GM12878 (cell line): ENCODE results near the gene RAD18. TPM values are rescaled to one million over a fixed set of nuclear protein-coding genes. Genes with fewer than 3 reads are reported as not detected.

Experiments
- ATAC-seq: fragments of 200-7000 bp; cut with Tn5 transposase; 3 replicates; pipeline ENCODE4 v1.9.1; 2020; ENCODE audit warnings: mild to moderate bottlenecking, moderate library complexity
- BruUV-seq: library from RNA; stranded (reverse); fragments of 400-500 nt; replicated peaks from 2 replicates; lab custom pipeline; 2021; lab: Mats Ljungman, UMichigan
- CTCF ChIA-PET: fragments of 300-600 bp; sonication (Branson Sonifier 250); formaldehyde crosslinking; extraction: SDS; loops from one replicate; lab custom pipeline; 2021; ENCODE audit warnings: inconsistent platforms; lab: Yijun Ruan, JAX
- POLR2A ChIA-PET: fragments of 350-600 bp; formaldehyde crosslinking; extraction: SDS; loops from one replicate; lab custom pipeline; 2021; ENCODE audit warnings: inconsistent platforms; lab: Charles Lee
- RAD21 ChIA-PET: fragments of 300-600 bp; sonication (Branson Sonifier 250); formaldehyde crosslinking; loops from one replicate; lab custom pipeline; 2023; ENCODE audit warnings: antibody characterized with exemption; ENCODE audit not compliant: unreplicated experiment; lab: Charles Lee
- SMC1A ChIA-PET: fragments of 300-600 bp; sonication (Branson Sonifier 250); formaldehyde crosslinking; loops from one replicate; lab custom pipeline; 2023; ENCODE audit not compliant: unreplicated experiment, uncharacterized antibody; lab: Charles Lee
- DNase-seq: peaks from one replicate; pipeline ENCODE4 v3.0.0-alpha.2; 2011; ENCODE audit warnings: low read depth, low spot score
- FAIRE-seq: peaks from 3 replicates; lab custom pipeline; 2011; peaks lifted over from hg19 to GRCh38; lab: Jason Lieb, UNC
- H2AFZ ChIP-seq: 2 replicates; pipeline ENCODE4 v1.6.0; 2011; ENCODE audit warnings: low read depth, low read length, control low read depth; ENCODE audit not compliant: control insufficient read depth
- H3K27ac ChIP-seq: 2 replicates; pipeline ENCODE4 v1.5.1; 2011; ENCODE audit warnings: control low read depth; ENCODE audit not compliant: control insufficient read depth, insufficient read depth
- H3K27me3 ChIP-seq, 2 experiments: replicated peaks in 1 of 2; 2 replicates each; pipeline versions ENCODE4 v1.6.0 to v1.6.1; 2011; ENCODE audit warnings: low read length in 1 of 2; ENCODE audit not compliant: control insufficient read depth in 2 of 2, insufficient read depth in 2 of 2
- H3K36me3 ChIP-seq, 2 experiments: 2 replicates each; pipeline ENCODE4 v1.5.1; 2011; ENCODE audit warnings: low read length in 1 of 2; ENCODE audit not compliant: control insufficient read depth in 2 of 2, insufficient read depth in 2 of 2
- H3K4me1 ChIP-seq: 2 replicates; pipeline ENCODE4 v1.6.1; 2011; ENCODE audit warnings: mild to moderate bottlenecking, low read length, moderate library complexity, mixed read lengths; ENCODE audit not compliant: control insufficient read depth, insufficient read depth
- H3K4me2 ChIP-seq: 2 replicates; pipeline ENCODE4 v1.6.0; 2011; ENCODE audit warnings: control low read depth; ENCODE audit not compliant: control insufficient read depth, insufficient read depth
- H3K4me3 ChIP-seq: fragments of 200-600 bp; sonication (generic); 2 replicates; pipeline ENCODE4 v1.5.1; 2016
- H3K79me2 ChIP-seq: 2 replicates; pipeline ENCODE4 v1.6.0; 2011; ENCODE audit warnings: low read length; ENCODE audit not compliant: control insufficient read depth, insufficient read depth
- H3K9ac ChIP-seq: 2 replicates; pipeline ENCODE4 v1.8.0; 2011; ENCODE audit warnings: low read length, control low read depth, mixed read lengths; ENCODE audit not compliant: control insufficient read depth, insufficient read depth
- H3K9me3 ChIP-seq: replicated peaks from 3 replicates; pipeline ENCODE4 v1.5.1; 2011; ENCODE audit warnings: mild to moderate bottlenecking, low read length; ENCODE audit not compliant: control insufficient read depth, insufficient read depth
- H4K20me1 ChIP-seq: 2 replicates; pipeline ENCODE4 v1.6.0; 2011; ENCODE audit not compliant: control insufficient read depth, insufficient read depth
- BMI1 ChIP-seq: fragments of 450-650 bp; IDR thresholded peaks from 2 replicates; pipeline ENCODE4 v1.6.1; 2016; ENCODE audit warnings: mild to moderate bottlenecking, moderate library complexity, borderline replicate concordance
- CBX3 ChIP-seq: fragments of 200-600 bp; sonication (generic); IDR thresholded peaks from 2 replicates; pipeline ENCODE4 v1.6.1; 2016; ENCODE audit warnings: low read depth, borderline replicate concordance
- NR2F1 ChIP-seq: fragments of 450-650 bp; conservative IDR thresholded peaks from 2 replicates; pipeline ENCODE4 v1.6.1; 2017; ENCODE audit warnings: mild to moderate bottlenecking
- RELA ChIP-seq: fragments of 450-650 bp; IDR thresholded peaks from 2 replicates; pipeline ENCODE4 v1.8.0; 2014; ENCODE audit warnings: borderline replicate concordance; ENCODE audit not compliant: partially characterized antibody
- SKIL ChIP-seq: fragments of 450-650 bp; IDR thresholded peaks from 2 replicates; pipeline ENCODE4 v1.6.1; 2017; ENCODE audit warnings: mild to moderate bottlenecking, low read depth, inconsistent platforms; ENCODE audit not compliant: poor library complexity, severe bottlenecking
- STAT1 ChIP-seq: fragments of 450-650 bp; conservative IDR thresholded peaks from 2 replicates; pipeline ENCODE4 v1.6.1; 2014; ENCODE audit warnings: antibody characterized with exemption, mild to moderate bottlenecking
- SUZ12 ChIP-seq: fragments of 200-600 bp; sonication (generic); IDR thresholded peaks from one replicate; pipeline ENCODE4 v1.6.1; 2018; ENCODE audit warnings: antibody characterized with exemption, mild to moderate bottlenecking; ENCODE audit not compliant: unreplicated experiment
- TARDBP ChIP-seq: IDR thresholded peaks from 2 replicates; pipeline ENCODE4 v1.6.1; 2016; ENCODE audit warnings: borderline replicate concordance
- TCF7 ChIP-seq: IDR thresholded peaks from 2 replicates; pipeline ENCODE4 v1.6.1; 2014; ENCODE audit warnings: antibody characterized with exemption, borderline replicate concordance
- ZNF217 ChIP-seq: fragments of 450-650 bp; IDR thresholded peaks from 2 replicates; pipeline ENCODE4 v1.6.1; 2017; ENCODE audit warnings: antibody characterized with exemption, mild to moderate bottlenecking
- ZNF274 ChIP-seq: IDR thresholded peaks from one replicate; pipeline ENCODE4 v1.8.0; 2011; ENCODE audit not compliant: insufficient read length, insufficient read depth
- WGBS: methylation state at CpG from one replicate; pipeline ENCODE4 v1.1.6; 2016; ENCODE audit warnings: low lambda C conversion rate; ENCODE audit not compliant: insufficient replicate concordance, insufficient coverage; ENCODE audit errors: missing lambda C conversion rate; 5-methylcytosine and 5-hydroxymethylcytosine counted together
- in situ Hi-C: fragments of 300-500 bp; cut with MboI; formaldehyde crosslinking; loops from 9 replicates; pipeline ENCODE4 v1.14.3; 2018; ENCODE audit warnings: mixed read lengths
- intact Hi-C: fragments of 100-400 bp; cut with micrococcal nuclease; formaldehyde crosslinking; loops from one replicate; pipeline ENCODE4 v1.14.2; 2022; ENCODE audit not compliant: unreplicated experiment
- polyA plus RNA-seq, 11 experiments: library from polyadenylated mRNA; depleted of rRNA in 4 of 11; unstranded in 6 of 11; stranded (reverse) in 5 of 11; fragments of >200 nt; fragmentation: Nextera tagmentation in 4 of 11; fragmentation: Illumina TruSeq in 1 of 11; extraction: Ambion mirVana in 4 of 11; extraction: Trizol in 1 of 11; gene quantifications; 1 replicate in 1 of 11; 2 replicates in 10 of 11; pipeline versions ENCODE4 v1.2.1 to v1.2.3, GENCODE V29; 2011 to 2016; ENCODE audit warnings: inconsistent platforms in 2 of 11, missing spikeins in 2 of 11, low read depth in 1 of 11
- total RNA-seq, 4 experiments: library from RNA; depleted of rRNA in 3 of 4; stranded (reverse); fragments of >200 nt in 3 of 4; fragmentation: Illumina TruSeq in 1 of 4; extraction: Trizol in 1 of 4; gene quantifications; 2 replicates each; pipeline versions ENCODE4 v1.2.1 to v1.2.3, GENCODE V29; 2013 to 2021

Gene RAD18
- total and polyA plus RNA-seq, 10 of the 15 experiments (the other 5 are each of a cell fraction or from before 2014, with no cell fraction given), result 8.7 to 38.6 (median 19.2) TPM

GRCh38 chr3:8903191-8903590 lies 60.1 kb downstream of the RAD18 start:
- in situ Hi-C loops, result no loop called here
- Histone ChIP-seq H3K4me3 (no peak overlapping the region), H3K79me2 (no peaks in the 10 kb centered on the region), H2AFZ (no peak overlapping the region), H3K4me2 (no peak overlapping the region), H3K4me1 (no peaks in the 10 kb centered on the region), H3K27me3 (no peaks in the 10 kb centered on the region), H3K9me3 (no peaks in the 10 kb centered on the region), H3K27ac (no peak overlapping the region), H4K20me1 (no peaks in the 10 kb centered on the region), H3K36me3 (no peaks in the 10 kb centered on the region; a peak in 2 of 4 replicates), H3K9ac (no peak overlapping the region)
- no TSS peak for BruUV-seq
- ChIA-PET RAD21 (no interaction called here), CTCF (no interaction called here), POLR2A (no interaction called here), SMC1A (interaction anchor here (2.2 kb wide), 1 partner anchor 10 kb away, joined by 7 read pairs; no protein-coding TSS in a partner anchor)
- no peak for TF ChIP-seq ZNF217
- no peak for TF ChIP-seq SKIL
- TF ChIP-seq SUZ12, result no peak
- no peak for TF ChIP-seq ZNF274
- TF ChIP-seq TARDBP, result no peak
- TF ChIP-seq NR2F1, result no peak
- TF ChIP-seq RELA, result no peak
- no peak for TF ChIP-seq CBX3
- TF ChIP-seq STAT1, result no peak
- TF ChIP-seq BMI1, result no peak
- TF ChIP-seq TCF7, result no peak
- FAIRE-seq (no peak), DNase-seq (no peak), ATAC-seq (no peak)
- intact Hi-C loops, result no loop called here
- WGBS, result 74% methylated on average over 5 of the region's 5 CpGs
